GM21576 (cell line): ENCODE measurements around the gene PNPLA7.

Source experiments
- ATAC-seq: cut with Tn5 transposase; IDR thresholded peaks from one replicate; pipeline ENCODE4 v1.9.1; 2021; ENCODE audit warnings: mild to moderate bottlenecking, moderate library complexity; ENCODE audit not compliant: unreplicated experiment

PNPLA7 gene

GRCh38 chr9:137462986-137463930 is 86.9 kb downstream of the PNPLA7 start:
- ATAC-seq, result no peak

- no peak for ATAC-seq
Measured at GRCh38 chr9:137462396-137462985, 87.7 kb downstream of the PNPLA7 start.

- peak; percentile 55 for ATAC-seq
Measured at GRCh38 chr9:137461663-137462395, 88.4 kb downstream of the PNPLA7 start.

GRCh38 chr9:137461316-137461662 is 88.9 kb downstream of the PNPLA7 start:
- ATAC-seq, result no peak

- no peak for ATAC-seq
Measured at GRCh38 chr9:137460363-137461315, 89.6 kb downstream of the PNPLA7 start.

GRCh38 chr9:137459601-137460362 is 90.4 kb downstream of the PNPLA7 start:
- no peak for ATAC-seq

- peak; percentile 42 for ATAC-seq
Measured at GRCh38 chr9:137459152-137459600, 91.0 kb downstream of the PNPLA7 start, which contains the start of gene NSMF. Gene NSMF (minus strand): TSS chr9:137459334. CDS start chr9:137459102, 232 bp downstream.

GRCh38 chr9:137458194-137459151 is 91.7 kb downstream of the PNPLA7 start:
- ATAC-seq, result peak; percentile 1

- ATAC-seq, result no peak
Measured at GRCh38 chr9:137457406-137458193, 92.6 kb downstream of the PNPLA7 start.

GRCh38 chr9:137456864-137457405 is 93.3 kb downstream of the PNPLA7 start:
- no peak for ATAC-seq

GRCh38 chr9:137456061-137456863 is 93.9 kb downstream of the PNPLA7 start:
- ATAC-seq, result no peak

GRCh38 chr9:137455359-137455991 is 94.7 kb downstream of the PNPLA7 start:
- no peak for ATAC-seq

- ATAC-seq, result no peak
Measured at GRCh38 chr9:137454597-137455358, 95.4 kb downstream of the PNPLA7 start.

GRCh38 chr9:137454145-137454596 is 96.0 kb downstream of the PNPLA7 start:
- ATAC-seq, result no peak

GRCh38 chr9:137453643-137454081 is 96.5 kb downstream of the PNPLA7 start:
- ATAC-seq, result peak; percentile 46
